ENCODE measurements around the gene SNED1.

The SNED1 gene

DNA sequence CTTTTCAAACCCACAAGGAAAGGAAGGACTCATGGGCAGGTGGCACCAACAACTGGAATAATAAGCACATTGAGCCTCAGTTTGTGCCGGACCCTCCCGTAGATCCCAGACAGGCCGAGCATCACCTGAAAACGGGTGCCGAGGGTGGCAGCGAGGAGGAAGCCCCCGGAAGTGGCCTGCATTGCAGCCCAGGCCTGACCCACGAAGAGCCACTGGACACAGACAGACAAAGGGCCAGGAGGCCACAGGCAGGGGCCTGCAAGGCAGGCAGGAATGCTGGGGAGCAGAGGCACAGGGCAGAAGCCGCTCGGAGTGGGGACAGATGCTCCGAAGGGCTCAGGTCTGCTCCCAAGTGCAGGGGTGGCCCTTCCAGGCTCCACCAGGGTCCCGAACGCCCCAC lies 71.9 kb downstream of the SNED1 start:
- DNase-seq = no peak

DNA sequence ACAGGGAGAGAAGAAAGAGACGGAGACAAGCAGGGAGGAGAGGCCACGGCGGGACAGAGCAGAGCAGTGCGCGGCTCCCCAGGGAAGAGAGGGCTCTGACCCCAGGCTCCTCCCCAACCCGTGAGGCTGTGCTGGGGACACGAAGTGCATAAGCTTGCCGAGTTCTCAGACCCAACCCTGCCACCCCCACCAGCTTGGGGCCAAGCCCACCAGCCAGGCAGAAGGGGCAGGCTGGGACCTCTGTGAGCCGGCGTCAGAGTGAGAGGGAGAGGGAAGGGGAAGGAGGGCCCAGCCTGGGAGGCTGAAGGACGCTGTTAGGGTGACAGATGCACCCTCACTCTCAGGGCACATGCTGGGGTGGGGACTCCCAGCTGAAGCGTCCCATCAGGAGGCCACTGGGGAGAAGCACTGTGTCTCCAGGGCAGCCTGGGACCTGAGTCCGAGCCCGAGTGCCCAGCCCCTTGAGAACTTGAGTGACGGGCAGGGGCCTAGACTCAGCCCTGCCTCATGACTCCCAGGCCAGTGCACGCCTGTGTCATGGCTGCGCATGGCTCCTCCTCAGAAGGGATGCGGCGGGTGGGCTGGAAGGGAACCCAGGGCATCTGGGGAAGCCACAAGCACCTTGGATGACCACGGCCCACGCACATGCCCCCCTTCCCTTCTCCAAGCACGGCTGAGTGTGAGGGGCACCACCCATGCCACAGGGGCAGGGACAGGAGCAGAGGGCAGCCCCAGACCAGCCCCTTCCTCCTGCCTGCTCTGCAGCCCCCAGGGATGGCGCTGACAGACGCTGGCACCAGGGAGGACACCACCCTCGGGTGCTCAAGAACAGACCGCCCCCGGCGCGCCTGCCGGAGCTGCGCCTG lies 72.6 kb downstream of the SNED1 start:
- no peak for DNase-seq

DNA sequence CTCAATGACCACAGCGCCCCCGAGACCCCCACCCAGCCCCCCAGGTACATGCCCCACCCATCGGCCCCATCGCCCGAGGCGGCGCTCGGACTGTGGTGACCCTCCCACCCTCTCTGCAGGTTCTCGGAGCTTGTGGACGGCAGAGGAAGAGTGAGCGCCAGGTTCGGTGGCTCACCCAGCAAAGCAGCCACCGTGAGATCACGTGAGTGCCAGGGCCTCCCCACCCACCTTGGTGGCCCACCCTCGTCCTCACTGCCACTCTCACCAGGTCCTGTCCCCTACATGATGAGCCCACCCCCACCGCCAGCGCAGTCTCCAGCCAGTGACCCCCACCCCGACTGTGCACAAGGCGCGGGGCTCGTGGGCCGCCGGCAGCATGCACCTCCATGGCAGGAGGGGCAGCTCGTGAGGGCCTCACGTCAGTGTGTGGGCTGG lies 73.3 kb downstream of the SNED1 start:
- no peak for DNase-seq

DNA sequence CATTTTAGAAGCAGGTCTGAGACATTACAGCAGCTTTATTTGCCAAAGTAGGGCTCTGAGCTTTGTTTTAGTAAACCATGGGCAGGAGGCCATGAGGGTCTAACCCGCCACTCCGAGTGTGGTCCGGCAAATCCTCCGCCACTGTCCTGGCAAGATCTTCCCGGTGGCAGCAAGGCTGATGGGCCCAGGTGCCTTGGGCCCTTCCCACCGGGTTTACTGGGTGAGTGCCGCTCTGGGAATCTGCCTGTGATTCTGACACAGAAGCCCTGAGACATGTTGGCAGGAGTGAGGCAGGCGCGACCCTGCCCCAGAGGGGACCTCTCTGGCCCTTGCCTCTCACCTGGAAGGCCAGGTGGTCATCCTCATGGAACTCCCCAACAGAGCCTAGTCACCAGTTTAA lies 73.7 kb downstream of the SNED1 start:
- DNase-seq = no peak

DNA sequence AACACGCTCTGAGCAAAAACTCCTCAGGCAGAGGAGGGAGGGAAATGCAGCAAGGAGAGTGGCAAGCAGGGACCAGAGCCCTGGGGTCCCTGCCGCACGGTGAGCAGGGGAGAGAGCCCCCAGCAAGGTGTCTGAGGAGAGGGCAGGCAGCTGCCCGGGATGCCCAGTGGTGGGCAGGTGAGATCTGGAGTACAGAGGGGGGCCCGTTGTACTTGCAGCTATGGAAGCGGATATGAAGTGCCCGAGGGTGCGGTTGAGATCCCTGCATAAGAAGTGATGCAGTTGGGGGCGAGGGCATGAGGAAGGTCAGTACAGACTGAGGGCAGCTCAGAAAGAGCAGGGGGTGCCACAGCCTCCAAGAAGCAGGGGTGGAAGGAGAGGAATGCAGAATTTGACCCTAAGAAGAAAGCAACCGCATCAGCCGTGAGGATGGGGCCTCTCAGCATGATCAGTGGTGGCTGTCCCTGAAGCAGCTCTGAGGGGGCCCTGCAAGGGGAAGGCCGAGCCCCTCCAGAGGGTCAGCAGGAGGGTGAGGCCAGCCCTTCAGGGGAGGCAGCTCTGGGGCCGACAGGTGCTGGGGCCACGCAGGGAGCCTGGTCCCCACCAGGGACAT lies 74.2 kb downstream of the SNED1 start:
- no peak for DNase-seq

GRCh38 chr2:241073166-241074064 lies 75.0 kb downstream of the SNED1 start:
- DNase-seq = no peak

DNA sequence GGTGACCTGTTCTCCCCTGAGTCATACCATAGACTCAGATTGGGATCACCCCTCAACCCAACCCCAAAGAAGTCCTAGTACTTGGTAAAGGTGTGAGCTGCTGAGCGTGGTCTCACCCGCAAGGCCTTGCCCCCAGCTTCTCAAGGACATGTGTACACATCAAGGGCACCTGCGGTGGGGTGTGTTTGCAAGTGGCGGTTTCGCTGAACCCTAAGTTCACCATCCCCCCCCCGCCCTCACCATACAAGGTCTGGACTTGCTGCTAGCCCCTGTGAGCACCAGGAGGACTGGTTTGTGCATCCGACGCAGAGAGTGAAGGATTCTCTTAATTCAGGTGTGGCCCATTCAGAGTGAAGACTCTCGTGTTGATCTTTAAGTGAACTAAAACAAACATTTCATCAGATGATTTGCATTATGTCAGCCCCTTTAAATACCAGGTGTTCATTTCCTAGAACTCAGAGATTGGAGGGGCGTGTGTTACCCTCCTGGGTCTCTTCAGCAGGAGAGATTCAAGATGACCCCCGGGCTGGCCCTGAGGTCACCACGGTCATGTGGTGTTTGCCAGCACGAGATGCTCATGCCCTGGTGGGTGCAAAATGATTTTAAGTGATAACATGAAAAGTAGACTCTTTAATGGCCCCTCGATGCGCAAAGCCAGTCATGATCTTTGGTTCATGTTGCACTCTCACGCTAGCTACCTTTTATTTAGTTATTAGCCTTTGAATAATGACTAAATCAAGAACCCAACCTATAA lies 75.8 kb downstream of the SNED1 start:
- DNase-seq = no peak

DNA sequence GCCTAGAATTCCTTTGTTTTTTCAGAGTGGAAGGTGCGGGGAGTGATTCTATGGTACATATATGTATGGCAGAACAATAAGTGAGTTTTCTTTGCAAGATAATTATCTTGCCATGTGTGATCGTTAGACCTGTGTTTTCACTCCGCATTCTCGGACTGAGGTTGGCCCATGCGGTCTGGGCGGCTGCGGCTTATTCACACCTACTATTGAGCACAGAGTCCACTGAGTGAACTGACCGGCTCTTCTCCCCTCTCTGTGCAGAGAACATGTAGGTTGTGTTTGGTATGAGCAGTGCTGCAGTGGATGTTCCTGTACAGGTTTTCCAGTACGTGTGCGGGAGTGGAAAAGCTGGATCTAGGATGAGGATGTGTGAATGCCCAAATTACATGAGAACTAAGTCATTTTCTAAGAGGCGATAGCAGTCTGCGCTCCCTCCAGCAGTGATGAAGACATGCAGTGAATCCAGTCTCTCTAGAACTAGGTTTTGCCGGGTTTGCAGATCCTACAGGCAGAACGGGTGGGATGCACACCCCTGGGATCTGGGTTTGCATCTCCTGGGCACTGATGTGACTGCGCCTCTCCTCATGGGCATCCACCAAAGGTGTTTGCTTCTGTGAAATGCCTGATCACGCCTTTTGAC lies 76.6 kb downstream of the SNED1 start:
- no peak for DNase-seq

DNA sequence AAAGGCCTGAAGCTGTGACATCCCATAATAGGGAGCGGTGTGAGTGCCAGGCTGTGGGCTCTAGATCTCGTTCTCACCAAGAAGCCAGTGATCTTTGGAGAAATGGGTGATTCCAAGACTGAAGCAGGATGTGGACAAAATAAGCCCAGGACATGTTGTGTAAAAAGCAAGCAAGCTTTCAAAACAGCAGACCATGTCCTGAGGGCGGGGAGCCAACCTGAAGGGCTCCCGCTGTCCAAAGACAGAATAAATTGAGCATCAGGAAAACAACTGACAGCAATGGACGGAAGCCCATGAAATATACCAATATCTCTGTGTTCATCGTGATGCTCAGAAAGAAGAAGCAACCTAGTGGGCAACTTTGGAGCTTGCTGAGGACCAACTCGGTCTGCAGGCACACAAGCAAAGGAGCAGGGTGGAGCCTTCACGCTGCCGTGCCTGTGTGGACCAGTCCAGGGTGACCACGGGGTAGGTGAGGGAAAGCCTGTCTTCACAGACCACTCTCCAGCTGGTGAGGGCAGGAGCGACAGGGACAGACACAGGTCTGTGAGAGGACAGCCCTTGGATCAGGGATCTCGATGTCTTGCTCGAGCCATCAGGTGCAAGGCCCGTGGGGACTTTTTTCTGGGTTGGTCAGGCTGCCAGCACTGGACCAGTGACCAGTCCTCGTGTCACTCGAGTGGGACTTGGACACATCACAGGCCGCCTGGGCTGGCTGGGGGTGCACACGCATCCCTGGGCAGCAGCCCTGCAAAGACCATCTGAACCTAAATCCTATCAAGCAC lies 82.2 kb downstream of the SNED1 start:
- no peak for DNase-seq

- DNase-seq = no peak
Observed at GRCh38 chr2:241081190-241081642, 82.8 kb downstream of the SNED1 start.

DNA sequence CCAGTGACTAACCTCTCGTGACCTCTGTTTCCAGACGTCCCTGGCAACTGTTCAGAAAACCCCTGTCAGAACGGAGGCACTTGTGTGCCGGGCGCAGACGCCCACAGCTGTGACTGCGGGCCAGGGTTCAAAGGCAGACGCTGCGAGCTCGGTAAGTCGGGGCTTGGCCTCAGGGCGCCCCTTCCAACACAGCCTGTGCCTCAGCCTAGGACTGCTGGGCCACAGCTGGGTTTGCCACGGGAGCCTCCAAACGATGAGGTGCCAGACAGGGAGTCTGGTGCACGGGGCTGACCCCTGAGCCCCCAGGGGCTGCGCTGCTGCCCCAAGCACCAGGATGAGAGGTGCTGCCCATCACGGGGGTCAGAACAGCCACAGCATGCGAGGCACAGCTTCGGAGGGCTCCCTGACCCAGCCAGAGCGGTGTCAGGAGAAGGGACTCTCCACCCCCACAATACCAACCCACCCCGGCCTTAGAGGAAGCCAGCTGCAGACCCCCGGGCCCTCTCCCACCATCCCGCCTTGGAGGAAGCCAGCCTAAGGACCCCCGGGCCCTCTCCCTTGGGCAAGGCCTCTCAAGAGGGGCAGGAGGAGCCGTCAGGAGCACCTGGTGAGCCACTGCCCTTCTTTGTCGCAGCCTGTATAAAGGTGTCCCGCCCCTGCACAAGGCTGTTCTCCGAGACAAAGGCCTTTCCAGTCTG lies 83.4 kb downstream of the SNED1 start:
- DNase-seq = no peak

DNA sequence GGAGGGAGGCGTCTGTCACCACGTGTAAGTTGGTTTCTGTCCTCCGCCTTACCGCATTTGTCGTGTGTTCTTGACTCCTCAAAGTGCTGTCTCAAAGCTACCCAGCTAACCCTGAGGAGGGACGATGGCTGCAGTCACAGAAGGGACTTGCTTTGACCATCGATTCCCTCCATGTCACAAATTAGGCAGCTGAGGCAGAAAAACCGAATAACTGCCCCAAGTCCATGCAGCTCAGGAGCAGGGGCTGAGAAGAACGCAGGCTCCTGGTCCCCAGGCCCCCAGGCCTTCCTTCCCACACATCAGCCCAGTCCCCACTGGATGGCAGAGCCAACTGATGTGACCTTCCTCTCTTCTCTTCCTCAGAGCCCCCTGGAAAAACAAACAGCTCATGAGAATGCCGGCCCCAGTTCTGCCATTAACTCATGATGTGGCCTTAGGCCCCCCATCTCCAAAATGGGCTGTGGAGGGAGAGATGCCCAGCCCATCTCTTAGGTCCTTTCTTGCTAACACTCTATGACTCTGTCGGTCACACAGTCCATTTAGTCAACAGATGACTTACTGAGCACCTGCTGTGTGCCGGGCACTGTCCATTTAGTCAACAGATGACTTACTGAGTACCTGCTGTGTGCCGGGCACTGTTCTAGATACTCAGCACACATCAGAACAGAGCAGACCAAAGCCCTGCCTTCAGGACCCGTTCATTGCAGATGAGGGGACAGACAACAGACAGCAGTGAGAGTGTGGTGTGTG lies 84.1 kb downstream of the SNED1 start:
- DNase-seq = no peak

GRCh38 chr2:241083091-241083415 lies 84.6 kb downstream of the SNED1 start:
- no peak for DNase-seq

GRCh38 chr2:241084856-241085444 lies 86.5 kb downstream of the SNED1 start:
- DNase-seq = no peak

DNA sequence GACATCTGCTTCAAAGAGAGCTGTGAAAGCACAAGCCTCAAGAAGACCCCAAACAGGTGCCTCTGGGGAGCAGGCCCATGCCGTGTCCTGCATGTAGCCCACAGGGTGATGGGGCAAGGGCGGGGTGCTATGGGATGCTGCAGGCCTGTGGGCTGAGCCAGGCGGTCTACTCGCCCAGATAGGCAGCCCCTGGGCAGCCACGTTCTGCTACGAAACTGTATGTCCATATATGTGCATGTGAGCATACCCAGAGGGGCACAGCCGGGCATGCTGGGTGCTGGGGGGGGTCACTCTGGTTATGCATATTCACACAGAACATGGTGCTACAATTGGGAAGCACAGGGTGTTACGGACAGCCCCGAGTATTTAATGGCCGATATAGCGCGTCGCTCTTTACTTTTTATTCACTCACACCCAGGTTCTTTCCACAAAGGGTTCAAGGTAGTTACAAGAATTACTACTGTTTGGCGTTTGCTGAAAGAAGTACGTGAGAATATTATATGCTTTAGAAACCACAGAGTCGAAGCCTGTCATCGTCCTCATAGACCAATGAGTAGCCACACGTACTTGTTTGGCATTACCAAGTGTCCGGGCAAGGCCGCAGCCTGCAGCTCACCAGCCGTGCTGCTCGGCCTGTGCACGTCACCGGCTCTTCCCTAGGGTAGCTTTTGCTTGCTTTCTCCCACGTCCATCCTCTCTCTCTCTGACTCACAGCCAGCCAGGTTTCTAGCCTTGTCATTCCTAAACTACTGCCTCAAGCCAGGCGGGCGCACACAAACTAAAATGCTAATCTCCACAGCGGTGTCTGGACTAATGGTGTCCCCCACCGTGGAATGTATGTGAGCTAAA lies 89.2 kb downstream of the SNED1 start:
- no peak for DNase-seq

- DNase-seq = no peak
Observed at GRCh38 chr2:241088376-241088775, 90.0 kb downstream of the SNED1 start.

DNA sequence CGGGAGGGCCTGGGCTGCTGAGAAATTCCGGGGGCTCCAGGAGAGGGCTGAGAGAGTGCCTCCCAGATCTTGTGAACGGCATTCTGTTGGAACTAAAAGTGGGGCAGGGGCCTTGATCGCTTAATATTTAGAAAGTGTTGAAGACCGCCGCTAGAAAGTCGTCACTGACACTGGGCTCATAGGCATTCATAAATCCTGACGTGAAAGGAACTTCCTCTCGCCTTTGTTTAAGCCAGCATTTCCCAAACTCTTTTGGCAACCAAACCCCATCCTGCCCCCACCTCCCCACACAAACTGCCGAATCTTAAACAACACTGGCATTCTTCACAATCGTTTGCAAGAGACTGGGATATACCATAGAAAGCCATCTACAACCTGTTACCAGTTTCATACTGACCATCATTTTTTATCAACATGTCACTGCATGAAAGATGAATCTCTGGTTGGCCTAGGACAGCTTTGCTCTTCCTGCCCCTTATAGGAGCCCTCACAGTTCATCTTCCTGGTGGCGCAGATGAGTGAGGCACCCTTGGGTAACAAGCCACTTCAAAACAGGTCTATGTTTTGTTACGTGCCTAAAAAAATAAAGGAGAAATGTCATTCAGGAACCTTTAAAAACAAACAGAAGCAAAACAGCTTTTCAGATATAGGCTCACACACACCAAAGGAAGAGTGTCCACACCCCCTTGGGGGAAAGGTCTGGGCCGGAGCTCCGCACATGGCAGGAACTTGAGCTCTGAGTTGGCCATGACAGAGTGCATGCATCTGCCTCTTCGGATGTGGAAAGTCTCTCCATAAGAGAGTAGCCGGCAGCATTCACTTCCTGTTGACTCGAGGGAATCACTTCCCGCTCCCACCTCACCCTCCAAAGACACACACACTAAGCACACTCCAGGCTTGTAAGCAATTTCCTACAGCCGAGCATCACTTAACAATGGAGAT lies 90.6 kb downstream of the SNED1 start:
- no peak for DNase-seq

Data from RPMI8226 (cell line).